Bone marrow (tissue), 2 donors: ENCODE data around the gene CIITA.

Source experiments
- DNase-seq, 2 donors: peaks; one replicate each; lab custom pipeline; 2025; lab: John Stamatoyannopoulos, UW

CIITA gene

GRCh38 chr16:10849736-10850477 lies 27.1 kb upstream of the CIITA start:
- no peak for DNase-seq

- DNase-seq = no peak
These were observed 26.5 kb upstream of the CIITA start for GRCh38 chr16:10850478-10850850.

- DNase-seq = no peak
These were observed 25.5 kb upstream of the CIITA start for GRCh38 chr16:10851512-10851911.

- DNase-seq = no peak
These were observed 24.7 kb upstream of the CIITA start for GRCh38 chr16:10852286-10852685.

- peak in 1 of 2 donors; percentile 25 for DNase-seq
These were observed 24.1 kb upstream of the CIITA start for GRCh38 chr16:10852948-10853347.

- no peak for DNase-seq
These were observed 21.0 kb upstream of the CIITA start for GRCh38 chr16:10856042-10856441.

- DNase-seq = no peak
These were observed 18.8 kb upstream of the CIITA start for GRCh38 chr16:10858203-10858602.

GRCh38 chr16:10859020-10859419 lies 18.0 kb upstream of the CIITA start:
- no peak for DNase-seq

GRCh38 chr16:10859658-10860057 lies 17.3 kb upstream of the CIITA start:
- DNase-seq = no peak

GRCh38 chr16:10862438-10862837 lies 14.6 kb upstream of the CIITA start:
- DNase-seq = peak; percentile 22 to 78

GRCh38 chr16:10865991-10866966 lies 10.7 kb upstream of the CIITA start:
- no peak for DNase-seq

- DNase-seq = no peak
These were observed 9.8 kb upstream of the CIITA start for GRCh38 chr16:10867199-10867598.

- DNase-seq = no peak
These were observed 8.9 kb upstream of the CIITA start for GRCh38 chr16:10868104-10868595.

- peak in 1 of 2 donors; percentile 76 for DNase-seq
These were observed 8.2 kb upstream of the CIITA start for GRCh38 chr16:10868596-10869469.

GRCh38 chr16:10870137-10870776 lies 6.7 kb upstream of the CIITA start:
- peak in 1 of 2 donors; percentile 79 for DNase-seq

- DNase-seq = no peak
These were observed 6.2 kb upstream of the CIITA start for GRCh38 chr16:10870808-10871156.

- DNase-seq = peak; percentile 28 to 85
These were observed 5.6 kb upstream of the CIITA start for GRCh38 chr16:10871157-10871991.

- no peak for DNase-seq
These were observed 687 bp upstream of the CIITA start for GRCh38 chr16:10876315-10876714.

GRCh38 chr16:10877472-10877946 lies 507 bp downstream of the CIITA start:
- DNase-seq = no peak

- DNase-seq = no peak
These were observed 1.3 kb downstream of the CIITA start for GRCh38 chr16:10878328-10878643.
